Neural cell (in vitro differentiated cells): Measurements from ENCODE around the gene RBMS3. TPM values are rescaled to one million over a fixed set of nuclear protein-coding genes. Genes with fewer than 3 reads are reported as not detected.

Experiments
- H2AFZ ChIP-seq: fragments of 200-600, 300-800 bp; sonication (generic), shearing (Covaris generic); 2 replicates; pipeline ENCODE4 v1.6.0; 2014; ENCODE audit warnings: low read depth, mild to moderate bottlenecking, antibody characterized with exemption, low read length, moderate library complexity
- H3F3A ChIP-seq: fragments of 200-600 bp; shearing (Covaris generic); 2 replicates; pipeline ENCODE4 v1.6.1; 2016; ENCODE audit warnings: mild to moderate bottlenecking, moderate library complexity, mixed read lengths, antibody characterized with exemption, low read length; ENCODE audit not compliant: insufficient read depth, poor library complexity, severe bottlenecking
- H3K27ac ChIP-seq: fragments of 200-600, 300-800 bp; sonication (generic), shearing (Covaris generic); 2 replicates; pipeline ENCODE4 v1.5.1; 2014; ENCODE audit warnings: mild to moderate bottlenecking, low read length, moderate library complexity
- H3K27me3 ChIP-seq: fragments of 300-800, 200-600 bp; sonication (generic), shearing (Covaris generic); 2 replicates; pipeline ENCODE4 v1.6.0; 2014; ENCODE audit warnings: mild to moderate bottlenecking, low read depth, low read length, moderate library complexity; ENCODE audit not compliant: insufficient read depth
- H3K36me3 ChIP-seq: fragments of 300-800, 200-600 bp; sonication (generic), shearing (Covaris generic); 2 replicates; pipeline ENCODE4 v1.5.1; 2014; ENCODE audit warnings: mild to moderate bottlenecking, antibody characterized with exemption, low read length, moderate library complexity; ENCODE audit not compliant: insufficient read depth
- H3K4me2 ChIP-seq: fragments of 300-800, 200-600 bp; sonication (generic), shearing (Covaris generic); 2 replicates; pipeline ENCODE4 v1.6.0; 2014; ENCODE audit warnings: mild to moderate bottlenecking, low read length
- H3K4me3 ChIP-seq: fragments of 300-800, 200-600 bp; sonication (generic), shearing (Covaris generic); 2 replicates; pipeline ENCODE4 v1.5.1; 2014; ENCODE audit warnings: mild to moderate bottlenecking, low read length, moderate library complexity
- H3K79me2 ChIP-seq: fragments of 200-600 bp; shearing (Covaris generic); replicated peaks from 2 replicates; pipeline ENCODE4 v1.6.0; 2014; ENCODE audit warnings: mild to moderate bottlenecking, low read length, moderate library complexity; ENCODE audit not compliant: insufficient read depth
- H3K9ac ChIP-seq: fragments of 300-800, 200-600 bp; sonication (generic), shearing (Covaris generic); 2 replicates; pipeline ENCODE4 v1.6.1; 2016; ENCODE audit warnings: mild to moderate bottlenecking, low read length, mixed read lengths
- H3K9me2 ChIP-seq: fragments of 200-600 bp; shearing (Covaris generic); 2 replicates; pipeline ENCODE4 v1.6.1; 2016; ENCODE audit warnings: mild to moderate bottlenecking, low read length, mixed read lengths; ENCODE audit not compliant: insufficient read depth
- H3K9me3 ChIP-seq: fragments of 200-600, 300-800 bp; sonication (generic), shearing (Covaris generic); 2 replicates; pipeline ENCODE4 v1.6.1; 2016; ENCODE audit warnings: mild to moderate bottlenecking, mixed run types, low read length, moderate library complexity, mixed read lengths
- H4K20me1 ChIP-seq: fragments of 200-600 bp; shearing (Covaris generic); 2 replicates; pipeline ENCODE4 v1.6.1; 2016; ENCODE audit warnings: mild to moderate bottlenecking, mixed run types; ENCODE audit not compliant: insufficient read depth
- CTCF ChIP-seq: fragments of 450-650 bp; IDR thresholded peaks from 2 replicates; pipeline ENCODE4 v1.5.1; 2014; ENCODE audit warnings: antibody characterized with exemption, mild to moderate bottlenecking, moderate library complexity; ENCODE audit not compliant: poor library complexity, severe bottlenecking
- EP300 ChIP-seq: fragments of 450-650 bp; conservative IDR thresholded peaks from 2 replicates; pipeline ENCODE4 v1.6.1; 2014; ENCODE audit warnings: antibody characterized with exemption, mild to moderate bottlenecking, moderate library complexity; ENCODE audit not compliant: poor library complexity, severe bottlenecking
- EZH2 ChIP-seq: fragments of 200-600, 300-800 bp; shearing (Covaris generic), sonication (generic); IDR thresholded peaks from 2 replicates; pipeline ENCODE4 v1.6.1; 2014; ENCODE audit warnings: antibody characterized with exemption, low read length, borderline replicate concordance, mild to moderate bottlenecking; ENCODE audit not compliant: insufficient read depth, poor library complexity, severe bottlenecking
- MXI1 ChIP-seq: fragments of 450-650 bp; conservative IDR thresholded peaks from 2 replicates; pipeline ENCODE4 v1.6.1; 2014; ENCODE audit warnings: antibody characterized with exemption, mild to moderate bottlenecking; ENCODE audit not compliant: poor library complexity, severe bottlenecking
- POLR2AphosphoS5 ChIP-seq: IDR thresholded peaks from 2 replicates; pipeline ENCODE4 v1.6.1; 2012
- RAD21 ChIP-seq: fragments of 450-650 bp; conservative IDR thresholded peaks from 2 replicates; pipeline ENCODE4 v1.6.1; 2014; ENCODE audit warnings: antibody characterized with exemption, mild to moderate bottlenecking, moderate library complexity
- REST ChIP-seq: IDR thresholded peaks from 2 replicates; pipeline ENCODE4 v1.6.1; 2012; ENCODE audit warnings: borderline replicate concordance
- SMC3 ChIP-seq: fragments of 450-650 bp; conservative IDR thresholded peaks from 2 replicates; pipeline ENCODE4 v1.6.1; 2014; ENCODE audit warnings: antibody characterized with exemption, mild to moderate bottlenecking, moderate library complexity; ENCODE audit not compliant: poor library complexity
- TAF1 ChIP-seq: IDR thresholded peaks from 2 replicates; pipeline ENCODE4 v1.6.1; 2012; ENCODE audit warnings: low read depth
- polyA plus RNA-seq: library from polyadenylated mRNA; depleted of rRNA; stranded (reverse); fragments of >200 nt; gene quantifications from 2 replicates; pipeline ENCODE4 v1.2.3, GENCODE V29; 2014

RBMS3 gene
- polyA plus RNA-seq, 1 donor from 2014 or later: 0.53 TPM

GRCh38 chr3:29420106-29420505 lies 139.2 kb downstream of the RBMS3 start:
- Histone ChIP-seq H3K79me2 (no peaks in the 10 kb centered on the region), H4K20me1 (no peaks in the 10 kb centered on the region), H3F3A (no peaks in the 10 kb centered on the region), H3K9me3 (peaks cover 5% of the 10 kb centered on the region), H3K9ac (no peak overlapping the region), H2AFZ (no peak overlapping the region), H3K36me3 (no peaks in the 10 kb centered on the region), H3K27me3 (no peaks in the 10 kb centered on the region), H3K4me2 (no peak overlapping the region), H3K9me2 (no peaks in the 10 kb centered on the region), H3K4me3 (no peak overlapping the region), H3K27ac (no peak overlapping the region)
- no peak for TF ChIP-seq RAD21

- no peak overlapping the region for H3K9ac ChIP-seq
- no peaks in the 10 kb centered on the region for H3K9me3 ChIP-seq
- no peaks in the 10 kb centered on the region for H4K20me1 ChIP-seq
- no peak overlapping the region for H3K27ac ChIP-seq
- no peaks in the 10 kb centered on the region for H3K36me3 ChIP-seq
- no peaks in the 10 kb centered on the region for H3K79me2 ChIP-seq
- H3F3A ChIP-seq: no peaks in the 10 kb centered on the region
- H3K9me2 ChIP-seq: no peaks in the 10 kb centered on the region
- H3K4me2 ChIP-seq: no peak overlapping the region
- H2AFZ ChIP-seq: no peak overlapping the region
- no peaks in the 10 kb centered on the region for H3K27me3 ChIP-seq
- H3K4me3 ChIP-seq: no peak overlapping the region
- TF ChIP-seq POLR2AphosphoS5 (no peak), EP300 (peak; percentile 22)
These were observed 145.7 kb downstream of the RBMS3 start for GRCh38 chr3:29426302-29427226.

GRCh38 chr3:29427266-29428103 lies 146.6 kb downstream of the RBMS3 start:
- Histone ChIP-seq H3F3A (no peaks in the 10 kb centered on the region), H3K27ac (no peak overlapping the region), H2AFZ (no peak overlapping the region), H3K9me3 (no peaks in the 10 kb centered on the region), H3K4me2 (no peak overlapping the region), H4K20me1 (no peaks in the 10 kb centered on the region), H3K9me2 (no peaks in the 10 kb centered on the region), H3K9ac (no peak overlapping the region), H3K27me3 (no peaks in the 10 kb centered on the region), H3K79me2 (no peaks in the 10 kb centered on the region), H3K36me3 (no peaks in the 10 kb centered on the region), H3K4me3 (no peak overlapping the region)
- no peak for TF ChIP-seq EP300
- no peak for TF ChIP-seq CTCF
- TF ChIP-seq SMC3: no peak
- TF ChIP-seq EZH2: no peak
- TF ChIP-seq POLR2AphosphoS5: no peak
- TF ChIP-seq RAD21: no peak
- no peak for TF ChIP-seq REST
- TF ChIP-seq TAF1: no peak
- TF ChIP-seq MXI1: no peak
